Natural killer cell (primary cell): ENCODE measurements around the gene NCAPG. TPM values are rescaled to one million over a fixed set of nuclear protein-coding genes. Genes with fewer than 3 reads are reported as not detected.

Experiments
- ATAC-seq, 3 donors: fragments of 150-1000 bp in 2 of 3; fragments of 200-7000 bp in 1 of 3; cut with Tn5 transposase; 1 replicate in 1 of 3; 2 replicates in 2 of 3; pipeline ENCODE4 v1.10.0; 2021; ENCODE audit warnings: mild to moderate bottlenecking in 2 of 3, moderate library complexity in 2 of 3
- DNase-seq, 2 donors: peaks; one replicate each; pipeline versions ENCODE4 v3.0.0 to v3.0.0-alpha.2; 2013 to 2021; ENCODE audit warnings: mixed read lengths in 1 of 2
- H3K27ac ChIP-seq: one replicate; pipeline ENCODE4 v1.5.1; 2013; ENCODE audit warnings: mild to moderate bottlenecking, low read length
- H3K27me3 ChIP-seq: one replicate; pipeline ENCODE4 v1.6.1; 2013; ENCODE audit warnings: low read length; ENCODE audit not compliant: control insufficient read depth, insufficient read depth
- H3K36me3 ChIP-seq: one replicate; pipeline ENCODE4 v1.6.1; 2013; ENCODE audit warnings: low read length; ENCODE audit not compliant: control insufficient read depth, insufficient read depth
- H3K4me1 ChIP-seq: one replicate; pipeline ENCODE4 v1.6.1; 2013; ENCODE audit warnings: low read length; ENCODE audit not compliant: control insufficient read depth, insufficient read depth
- H3K4me3 ChIP-seq: one replicate; pipeline ENCODE4 v1.5.1; 2013; ENCODE audit warnings: low read length
- H3K9me3 ChIP-seq: one replicate; pipeline ENCODE4 v1.6.1; 2013; ENCODE audit warnings: low read length; ENCODE audit not compliant: control insufficient read depth, insufficient read depth
- H3K27ac Mint-ChIP-seq, 2 donors: one replicate each; pipeline ENCODE4 v1.8.0; 2022; ENCODE audit warnings: mild to moderate bottlenecking in 2 of 2, mixed read lengths in 2 of 2, moderate library complexity in 1 of 2
- H3K27me3 Mint-ChIP-seq, 2 donors: one replicate each; pipeline ENCODE4 v1.8.0; 2022; ENCODE audit warnings: low read depth in 2 of 2, mixed read lengths in 2 of 2
- H3K36me3 Mint-ChIP-seq: one replicate; pipeline ENCODE4 v1.8.0; 2022; ENCODE audit warnings: mixed read lengths
- H3K4me1 Mint-ChIP-seq, 2 donors: one replicate each; pipeline ENCODE4 v1.8.0; 2022; ENCODE audit warnings: mixed read lengths in 2 of 2
- H3K4me3 Mint-ChIP-seq: one replicate; pipeline ENCODE4 v1.8.0; 2022; ENCODE audit warnings: mild to moderate bottlenecking, moderate library complexity, mixed read lengths
- H3K9me3 Mint-ChIP-seq, 2 donors: one replicate each; pipeline ENCODE4 v1.8.0; 2022; ENCODE audit warnings: mixed read lengths in 2 of 2
- CTCF ChIP-seq: fragments of 200-600 bp; IDR thresholded peaks from one replicate; pipeline ENCODE4 v1.8.0; 2022; ENCODE audit warnings: antibody characterized with exemption
- WGBS: methylation state at CpG from one replicate; pipeline ENCODE4 v1.1.7; 2013; ENCODE audit warnings: missing lambda C conversion rate; ENCODE audit not compliant: insufficient coverage; 5-methylcytosine and 5-hydroxymethylcytosine counted together
- intact Hi-C: fragments of 100-400 bp; cut with micrococcal nuclease; formaldehyde crosslinking; loops from one replicate; pipeline ENCODE4 v1.14.2; 2022
- total RNA-seq, 4 donors: library from RNA; stranded (reverse); fragments of 120-200 nt in 1 of 4; gene quantifications; one replicate each; pipeline versions ENCODE4 v1.2.3 to v1.2.4, GENCODE V29; 2013 to 2022

Gene NCAPG
- total RNA-seq, 3 donors from 2014 or later (not counting 1 experiment from before 2014, with no cell fraction given): 1.3 to 1.8 (median 1.6) TPM

- no peak overlapping the region for H3K4me3 ChIP-seq
- Mint-ChIP-seq H3K36me3 (no peaks in the 10 kb centered on the region), H3K4me3 (no peak overlapping the region), H3K9me3 (no peaks in the 10 kb centered on the region), H3K4me1 (peaks cover 12% of the 10 kb centered on the region in 2 donors), H3K27ac (no peak overlapping the region), H3K27me3 (peaks cover 0 to 11% of the 10 kb centered on the region in 2 donors)
- DNase-seq: no peak
- no peak for TF ChIP-seq CTCF
- intact Hi-C loops: loop anchor here (5.0 kb wide), 1 partner anchor 45 kb away; the partner anchor contains the start of genes DCAF16 and NCAPG
- WGBS: 96% methylated on average over 33 of the region's 33 CpGs
- H3K36me3 ChIP-seq: no peaks in the 10 kb centered on the region
- H3K27me3 ChIP-seq: no peaks in the 10 kb centered on the region
- no peaks in the 10 kb centered on the region for H3K4me1 ChIP-seq
- no peak for ATAC-seq
- no peak overlapping the region for H3K27ac ChIP-seq
- no peaks in the 10 kb centered on the region for H3K9me3 ChIP-seq
Observed at GRCh38 chr4:17766826-17767458, 43.8 kb upstream of the NCAPG start.

GRCh38 chr4:17769406-17770174 is 41.2 kb upstream of the NCAPG start:
- TF ChIP-seq CTCF: no peak
- WGBS: 80% methylated on average over 7 of the region's 8 CpGs
- H3K4me1 Mint-ChIP-seq: peaks cover 12% of the 10 kb centered on the region in 2 donors

GRCh38 chr4:17770845-17771244 is 39.9 kb upstream of the NCAPG start:
- no peak overlapping the region for H3K4me3 Mint-ChIP-seq
- H3K4me1 Mint-ChIP-seq: peaks cover 4 to 5% of the 10 kb centered on the region in 2 donors
- H3K27ac Mint-ChIP-seq: no peak overlapping the region
- no peaks in the 10 kb centered on the region for H3K36me3 Mint-ChIP-seq
- 100% methylated on average over 2 of the region's 4 CpGs for WGBS
- Histone ChIP-seq H3K9me3 (no peaks in the 10 kb centered on the region), H3K27me3 (no peaks in the 10 kb centered on the region), H3K27ac (no peak overlapping the region), H3K36me3 (no peaks in the 10 kb centered on the region), H3K4me3 (no peak overlapping the region), H3K4me1 (no peaks in the 10 kb centered on the region)
- no peak for ATAC-seq
- no peak for DNase-seq
- TF ChIP-seq CTCF: no peak
- H3K27me3 Mint-ChIP-seq: peaks cover 0 to 12% of the 10 kb centered on the region in 2 donors
- H3K9me3 Mint-ChIP-seq: no peaks in the 10 kb centered on the region
- intact Hi-C loops: no loop called here

More at GRCh38 chr4:17769406-17770174, 41.2 kb upstream of the NCAPG start:
- ATAC-seq (no peak), DNase-seq (no peak)
- no peaks in the 10 kb centered on the region for H3K27me3 ChIP-seq
- no peaks in the 10 kb centered on the region for H3K4me1 ChIP-seq
- Mint-ChIP-seq H3K4me3 (no peak overlapping the region), H3K9me3 (no peaks in the 10 kb centered on the region), H3K27me3 (peaks cover 0 to 12% of the 10 kb centered on the region in 2 donors), H3K36me3 (no peaks in the 10 kb centered on the region), H3K27ac (no peak overlapping the region)
- no peak overlapping the region for H3K27ac ChIP-seq
- H3K9me3 ChIP-seq: no peaks in the 10 kb centered on the region
- H3K4me3 ChIP-seq: no peak overlapping the region
- H3K36me3 ChIP-seq: no peaks in the 10 kb centered on the region
- intact Hi-C loops: loop anchor here (5.0 kb wide), 1 partner anchor 43 kb away; the partner anchor contains the start of genes DCAF16 and NCAPG
